ENCODE data around the gene EIF4G3.
"Not testable (repeated sequence)": the region's sequence is repeated elsewhere in the genome, so short reads cannot be mapped to it uniquely, and the experiment has no call there.

EIF4G3 gene

GRCh38 chr1:20867062-20867461 lies 309.6 kb downstream of the EIF4G3 start:
- no peak for DNase-seq
- ChIA-PET CTCF (interaction anchor here (1.0 to 1.1 kb wide), 2 partner anchors 13 to 328 kb away, joined by 3 to 4 read pairs; no protein-coding TSS in a partner anchor), POLR2A (no interaction called here)
- Histone ChIP-seq H3K27me3 (replicated peaks in 2 of 5; ENCODE audit: control insufficient read depth in 4 of 5, insufficient read depth in 5 of 5, low read length in 4 of 5) (no peaks in the 10 kb centered on the region), H3K27ac (ENCODE audit: insufficient read depth in 1 of 2, low read depth in 1 of 2, low read length in 2 of 2, poor library complexity in 1 of 2, severe bottlenecking in 2 of 2) (no peak overlapping the region), H3K4me1 (ENCODE audit: control extremely low read depth in 1 of 4, control insufficient read depth in 4 of 4, insufficient read depth in 4 of 4, low read length in 3 of 4) (no peaks in the 10 kb centered on the region), H3K9me3 (ENCODE audit: control extremely low read depth in 1 of 5, control insufficient read depth in 4 of 5, insufficient read depth in 2 of 5, low read depth in 1 of 5, low read length in 4 of 5) (no peaks in the 10 kb centered on the region), H3K4me3 (ENCODE audit: control insufficient read depth in 1 of 7, extremely low read depth in 1 of 7, insufficient read depth in 4 of 7, low read depth in 2 of 7, low read length in 6 of 7) (no peak overlapping the region), H3K36me3 (ENCODE audit: control insufficient read depth in 4 of 4, insufficient read depth in 4 of 4, low read length in 3 of 4) (peaks cover 8 to 31% (median 21%) of the 10 kb centered on the region in 4 experiments)
- 100% methylated on average over 1 of the region's 1 CpG for WGBS (ENCODE audit: insufficient coverage)

DNA sequence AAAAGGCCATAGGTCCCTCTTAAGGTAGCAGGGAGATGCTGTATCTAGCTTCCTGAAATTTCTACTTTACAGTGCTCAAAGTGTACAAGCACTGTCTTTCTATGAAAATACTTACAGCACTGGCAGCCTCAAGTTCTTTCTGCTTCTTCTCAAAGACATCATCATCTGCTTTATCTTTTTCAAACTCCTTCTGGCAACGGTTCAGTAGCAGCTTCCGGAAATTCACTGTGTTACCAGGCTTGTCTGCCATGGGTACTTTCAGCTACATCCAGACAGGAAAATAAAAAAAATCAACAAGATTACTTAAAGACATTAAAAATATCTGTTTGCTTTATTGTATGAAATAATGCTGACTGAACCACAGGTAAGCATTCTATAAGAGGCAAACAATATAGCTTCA lies 311.7 kb downstream of the EIF4G3 start:
- Histone ChIP-seq H3K27me3 (replicated peaks in 2 of 5; ENCODE audit: control insufficient read depth in 4 of 5, insufficient read depth in 5 of 5, low read length in 4 of 5) (no peaks in the 10 kb centered on the region), H3K36me3 (ENCODE audit: control insufficient read depth in 4 of 4, insufficient read depth in 4 of 4, low read length in 3 of 4) (peaks cover 8 to 48% (median 31%) of the 10 kb centered on the region in 4 experiments), H3K4me3 (ENCODE audit: control insufficient read depth in 1 of 7, extremely low read depth in 1 of 7, insufficient read depth in 4 of 7, low read depth in 2 of 7, low read length in 6 of 7) (no peak overlapping the region), H3K4me1 (ENCODE audit: control extremely low read depth in 1 of 4, control insufficient read depth in 4 of 4, insufficient read depth in 4 of 4, low read length in 3 of 4) (no peaks in the 10 kb centered on the region), H3K27ac (ENCODE audit: insufficient read depth in 1 of 2, low read depth in 1 of 2, low read length in 2 of 2, poor library complexity in 1 of 2, severe bottlenecking in 2 of 2) (no peak overlapping the region), H3K9me3 (ENCODE audit: control extremely low read depth in 1 of 5, control insufficient read depth in 4 of 5, insufficient read depth in 2 of 5, low read depth in 1 of 5, low read length in 4 of 5) (no peaks in the 10 kb centered on the region)
- CTCF ChIA-PET = interaction anchor here (1.1 kb wide), 1 partner anchor 352 kb away, joined by 4 read pairs; no protein-coding TSS in a partner anchor
- 100% methylated on average over 2 of the region's 2 CpGs for WGBS (ENCODE audit: insufficient coverage)
- no peak for DNase-seq
- POLR2A ChIA-PET = no interaction called here

- POLR2A ChIA-PET = no interaction called here
- no peaks in the 10 kb centered on the region for H3K27me3 ChIP-seq (replicated peaks in 2 of 5; ENCODE audit: control insufficient read depth in 4 of 5, insufficient read depth in 5 of 5, low read length in 4 of 5)
- no peaks in the 10 kb centered on the region for H3K4me1 ChIP-seq (ENCODE audit: control extremely low read depth in 1 of 4, control insufficient read depth in 4 of 4, insufficient read depth in 4 of 4, low read length in 3 of 4)
- no peaks in the 10 kb centered on the region for H3K9me3 ChIP-seq (ENCODE audit: control extremely low read depth in 1 of 5, control insufficient read depth in 4 of 5, insufficient read depth in 2 of 5, low read depth in 1 of 5, low read length in 4 of 5)
- no peak overlapping the region for H3K4me3 ChIP-seq (ENCODE audit: control insufficient read depth in 1 of 7, extremely low read depth in 1 of 7, insufficient read depth in 4 of 7, low read depth in 2 of 7, low read length in 6 of 7)
- no peak overlapping the region for H3K27ac ChIP-seq (ENCODE audit: insufficient read depth in 1 of 2, low read depth in 1 of 2, low read length in 2 of 2, poor library complexity in 1 of 2, severe bottlenecking in 2 of 2)
- DNase-seq = no peak
- 100% methylated on average over 2 of the region's 4 CpGs for WGBS (ENCODE audit: insufficient coverage)
- peaks cover 17 to 81% (median 48%) of the 10 kb centered on the region in 4 experiments for H3K36me3 ChIP-seq (ENCODE audit: control insufficient read depth in 4 of 4, insufficient read depth in 4 of 4, low read length in 3 of 4)
- CTCF ChIA-PET = interaction anchor here (1.0 kb wide), 1 partner anchor 13 kb away, joined by 3 read pairs; no protein-coding TSS in a partner anchor
Observed at GRCh38 chr1:20854529-20854928, 322.2 kb downstream of the EIF4G3 start.

DNA sequence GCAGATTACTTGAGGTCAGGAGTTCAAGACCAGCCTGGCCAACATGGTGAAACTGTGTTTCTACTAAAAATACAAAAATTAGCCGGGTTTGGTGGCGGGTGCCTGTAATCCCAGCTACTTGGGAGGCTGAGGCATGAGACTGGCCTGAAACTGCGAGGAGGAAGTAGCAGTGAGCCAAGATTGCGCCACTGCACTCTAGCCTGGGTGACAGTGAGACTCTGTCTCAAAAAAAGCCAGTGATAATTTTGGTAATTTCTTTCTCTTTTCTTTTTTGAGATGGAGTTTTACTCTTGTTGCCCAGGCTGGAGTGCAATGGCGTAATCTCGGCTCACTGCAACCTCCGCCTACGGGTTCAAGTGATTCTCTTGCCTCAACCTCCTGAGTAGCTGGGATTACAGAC lies 324.9 kb downstream of the EIF4G3 start:
- H3K9me3 ChIP-seq (ENCODE audit: control extremely low read depth in 1 of 5, control insufficient read depth in 4 of 5, insufficient read depth in 2 of 5, low read depth in 1 of 5, low read length in 4 of 5); CTCF ChIA-PET; H3K27me3 ChIP-seq (replicated peaks in 2 of 5; ENCODE audit: control insufficient read depth in 4 of 5, insufficient read depth in 5 of 5, low read length in 4 of 5); H3K4me1 ChIP-seq (ENCODE audit: control extremely low read depth in 1 of 4, control insufficient read depth in 4 of 4, insufficient read depth in 4 of 4, low read length in 3 of 4); H3K27ac ChIP-seq (ENCODE audit: insufficient read depth in 1 of 2, low read depth in 1 of 2, low read length in 2 of 2, poor library complexity in 1 of 2, severe bottlenecking in 2 of 2); DNase-seq; POLR2A ChIA-PET; H3K4me3 ChIP-seq (ENCODE audit: control insufficient read depth in 1 of 7, extremely low read depth in 1 of 7, insufficient read depth in 4 of 7, low read depth in 2 of 7, low read length in 6 of 7): not testable (repeated sequence)
- peaks cover 13 to 85% (median 46%) of the 10 kb centered on the region in 4 experiments for H3K36me3 ChIP-seq (ENCODE audit: control insufficient read depth in 4 of 4, insufficient read depth in 4 of 4, low read length in 3 of 4)
- WGBS (ENCODE audit: insufficient coverage) = 96% methylated on average over 6 of the region's 8 CpGs

- peaks cover 16 to 83% (median 40%) of the 10 kb centered on the region in 4 experiments for H3K36me3 ChIP-seq (ENCODE audit: control insufficient read depth in 4 of 4, insufficient read depth in 4 of 4, low read length in 3 of 4)
- POLR2A ChIA-PET = no interaction called here
Observed at GRCh38 chr1:20850021-20850420, 326.7 kb downstream of the EIF4G3 start.

GRCh38 chr1:20849100-20849499 lies 327.6 kb downstream of the EIF4G3 start:
- Histone ChIP-seq H3K27me3 (replicated peaks in 2 of 5; ENCODE audit: control insufficient read depth in 4 of 5, insufficient read depth in 5 of 5, low read length in 4 of 5) (no peaks in the 10 kb centered on the region), H3K27ac (ENCODE audit: insufficient read depth in 1 of 2, low read depth in 1 of 2, low read length in 2 of 2, poor library complexity in 1 of 2, severe bottlenecking in 2 of 2) (no peak overlapping the region), H3K9me3 (ENCODE audit: control extremely low read depth in 1 of 5, control insufficient read depth in 4 of 5, insufficient read depth in 2 of 5, low read depth in 1 of 5, low read length in 4 of 5) (peaks cover 0 to 2% (median 0%) of the 10 kb centered on the region in 5 experiments), H3K4me1 (ENCODE audit: control extremely low read depth in 1 of 4, control insufficient read depth in 4 of 4, insufficient read depth in 4 of 4, low read length in 3 of 4) (no peaks in the 10 kb centered on the region), H3K36me3 (ENCODE audit: control insufficient read depth in 4 of 4, insufficient read depth in 4 of 4, low read length in 3 of 4) (peaks cover 18 to 86% (median 37%) of the 10 kb centered on the region in 4 experiments), H3K4me3 (ENCODE audit: control insufficient read depth in 1 of 7, extremely low read depth in 1 of 7, insufficient read depth in 4 of 7, low read depth in 2 of 7, low read length in 6 of 7) (no peak overlapping the region)
- no peak for DNase-seq
- CTCF ChIA-PET = interaction anchor here (0.7 to 1.1 kb wide), 2 partner anchors 9 to 68 kb away, joined by 3 read pairs; no protein-coding TSS in a partner anchor
- no CpG with 5 or more reads among the region's 2 CpGs for WGBS (ENCODE audit: insufficient coverage)
- POLR2A ChIA-PET = interaction anchor here (0.6 kb wide), 1 partner anchor 61 kb away, joined by 4 read pairs; no protein-coding TSS in a partner anchor

More at GRCh38 chr1:20850021-20850420, 326.7 kb downstream of the EIF4G3 start:
- H3K27ac ChIP-seq (ENCODE audit: insufficient read depth in 1 of 2, low read depth in 1 of 2, low read length in 2 of 2, poor library complexity in 1 of 2, severe bottlenecking in 2 of 2) = no peak overlapping the region
- no peaks in the 10 kb centered on the region for H3K27me3 ChIP-seq (replicated peaks in 2 of 5; ENCODE audit: control insufficient read depth in 4 of 5, insufficient read depth in 5 of 5, low read length in 4 of 5)
- WGBS (ENCODE audit: insufficient coverage) = 90% methylated on average over 3 of the region's 3 CpGs
- H3K4me3 ChIP-seq (ENCODE audit: control insufficient read depth in 1 of 7, extremely low read depth in 1 of 7, insufficient read depth in 4 of 7, low read depth in 2 of 7, low read length in 6 of 7) = no peak overlapping the region
- CTCF ChIA-PET = interaction anchor here (0.7 to 1.7 kb wide), 2 partner anchors 69 to 346 kb away, joined by 3 read pairs; no protein-coding TSS in a partner anchor
- H3K4me1 ChIP-seq (ENCODE audit: control extremely low read depth in 1 of 4, control insufficient read depth in 4 of 4, insufficient read depth in 4 of 4, low read length in 3 of 4) = no peaks in the 10 kb centered on the region
- no peak for DNase-seq
- no peaks in the 10 kb centered on the region for H3K9me3 ChIP-seq (ENCODE audit: control extremely low read depth in 1 of 5, control insufficient read depth in 4 of 5, insufficient read depth in 2 of 5, low read depth in 1 of 5, low read length in 4 of 5)

DNA sequence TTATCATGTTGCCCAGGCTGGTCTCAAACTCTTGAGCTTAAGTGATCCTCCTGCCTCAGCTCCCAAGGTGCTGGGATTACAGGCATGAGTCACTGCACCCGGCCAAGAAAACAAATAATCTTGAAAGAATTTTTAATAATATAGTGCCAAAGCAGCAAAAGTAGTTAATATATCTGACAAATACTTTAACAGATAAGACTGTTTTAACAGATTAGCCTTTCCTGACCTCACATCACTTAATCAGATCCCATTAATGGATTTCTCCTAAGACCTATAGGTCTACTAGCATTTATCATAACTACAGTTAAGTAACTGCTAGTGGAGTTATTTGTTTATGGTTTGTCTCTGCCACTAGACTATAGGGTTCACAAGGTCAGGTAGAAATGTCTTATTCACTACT lies 328.5 kb downstream of the EIF4G3 start:
- Histone ChIP-seq H3K4me1 (ENCODE audit: control extremely low read depth in 1 of 4, control insufficient read depth in 4 of 4, insufficient read depth in 4 of 4, low read length in 3 of 4) (no peaks in the 10 kb centered on the region), H3K4me3 (ENCODE audit: control insufficient read depth in 1 of 7, extremely low read depth in 1 of 7, insufficient read depth in 4 of 7, low read depth in 2 of 7, low read length in 6 of 7) (no peak overlapping the region), H3K36me3 (ENCODE audit: control insufficient read depth in 4 of 4, insufficient read depth in 4 of 4, low read length in 3 of 4) (peaks cover 20 to 86% (median 33%) of the 10 kb centered on the region in 4 experiments), H3K27me3 (replicated peaks in 2 of 5; ENCODE audit: control insufficient read depth in 4 of 5, insufficient read depth in 5 of 5, low read length in 4 of 5) (no peaks in the 10 kb centered on the region), H3K27ac (ENCODE audit: insufficient read depth in 1 of 2, low read depth in 1 of 2, low read length in 2 of 2, poor library complexity in 1 of 2, severe bottlenecking in 2 of 2) (no peak overlapping the region), H3K9me3 (ENCODE audit: control extremely low read depth in 1 of 5, control insufficient read depth in 4 of 5, insufficient read depth in 2 of 5, low read depth in 1 of 5, low read length in 4 of 5) (peaks cover 0 to 2% (median 0%) of the 10 kb centered on the region in 5 experiments)
- WGBS (ENCODE audit: insufficient coverage) = no CpG with 5 or more reads among the region's 1 CpG
- ChIA-PET POLR2A (no interaction called here), CTCF (interaction anchor here (1.1 kb wide), 1 partner anchor 10 kb away, joined by 3 read pairs; no protein-coding TSS in a partner anchor)
- DNase-seq = no peak
